GM19397 (cell line): ENCODE data around the gene TM4SF20.

Experiments used
- ATAC-seq: cut with Tn5 transposase; IDR thresholded peaks from one replicate; pipeline ENCODE4 v1.9.1; 2021; ENCODE audit warnings: mild to moderate bottlenecking, moderate library complexity; ENCODE audit not compliant: unreplicated experiment

Gene TM4SF20

GRCh38 chr2:227323818-227324217, 55.3 kb downstream of the TM4SF20 start:
- no peak for ATAC-seq

DNA sequence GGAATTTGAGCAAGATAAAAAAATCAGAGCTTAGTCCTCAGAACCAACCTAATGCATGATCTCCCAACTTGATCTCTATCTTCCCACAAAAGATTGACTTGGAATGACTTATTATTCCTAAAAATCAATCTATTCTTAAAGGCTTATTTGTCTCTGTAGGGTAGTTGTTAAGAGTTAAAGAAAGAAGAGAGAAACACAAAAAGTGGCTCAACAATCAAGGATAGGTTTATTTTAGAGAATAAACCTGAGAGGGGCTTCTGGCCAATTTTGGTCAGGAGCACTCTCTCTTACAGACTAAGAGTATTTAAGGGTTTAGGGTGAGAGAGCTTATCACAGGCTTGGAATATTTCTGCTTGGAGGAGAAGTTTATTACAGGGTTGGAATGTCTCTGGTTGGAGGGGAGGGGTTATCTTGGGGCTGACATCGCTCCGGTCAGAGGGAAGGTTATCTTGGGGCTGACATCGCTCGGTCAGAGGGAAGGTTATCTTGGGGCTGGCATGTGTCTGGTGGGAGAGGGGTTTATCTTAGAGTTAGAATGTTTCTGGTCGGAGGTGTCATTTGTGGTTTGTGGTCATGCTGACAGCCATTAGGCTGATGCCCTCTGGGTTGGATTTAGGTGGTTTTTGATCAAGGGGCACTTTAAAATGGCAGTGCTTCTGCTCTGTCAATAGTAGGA, 56.4 kb downstream of the TM4SF20 start:
- ATAC-seq: no peak

DNA sequence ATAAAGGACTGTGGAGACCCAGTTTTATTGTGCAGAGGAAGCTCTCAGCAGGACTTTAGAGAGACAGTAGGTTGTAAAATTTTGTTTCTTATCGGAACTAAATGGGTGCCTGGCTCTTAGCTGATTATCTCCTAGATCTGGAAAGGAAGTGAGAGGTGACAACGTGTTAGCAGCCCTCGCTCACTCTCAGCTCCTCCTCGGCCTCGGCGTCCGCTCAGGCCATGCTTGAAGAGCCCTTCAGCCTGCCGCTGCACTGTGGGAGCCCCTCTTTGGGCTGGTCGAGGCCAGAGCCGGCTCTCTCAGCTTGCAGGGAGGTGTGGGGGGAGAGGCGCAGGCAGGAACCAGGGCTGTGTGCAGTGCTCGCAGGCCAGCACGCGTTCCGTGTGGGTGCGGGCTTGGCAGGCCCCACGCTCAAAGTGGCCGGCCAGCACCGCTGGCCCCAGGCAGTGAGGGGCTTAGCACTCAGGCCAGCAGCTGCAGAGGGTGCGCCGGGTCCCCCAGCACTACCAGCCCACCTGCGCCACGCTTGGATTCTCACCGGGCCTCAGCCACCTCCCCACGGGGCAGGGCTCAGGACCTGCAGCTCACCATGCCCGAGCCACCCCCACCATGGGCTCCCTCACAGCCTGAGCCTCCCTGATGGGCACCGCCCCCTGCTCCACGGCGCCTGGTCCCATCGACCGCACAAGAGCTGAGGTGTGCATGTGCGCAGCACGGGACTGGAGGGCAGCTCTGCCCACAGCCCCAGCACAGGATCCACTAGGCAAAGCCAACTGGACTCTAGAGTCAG, 58.6 kb downstream of the TM4SF20 start:
- no peak for ATAC-seq

GRCh38 chr2:227317834-227318233, 61.3 kb downstream of the TM4SF20 start:
- ATAC-seq: no peak

DNA sequence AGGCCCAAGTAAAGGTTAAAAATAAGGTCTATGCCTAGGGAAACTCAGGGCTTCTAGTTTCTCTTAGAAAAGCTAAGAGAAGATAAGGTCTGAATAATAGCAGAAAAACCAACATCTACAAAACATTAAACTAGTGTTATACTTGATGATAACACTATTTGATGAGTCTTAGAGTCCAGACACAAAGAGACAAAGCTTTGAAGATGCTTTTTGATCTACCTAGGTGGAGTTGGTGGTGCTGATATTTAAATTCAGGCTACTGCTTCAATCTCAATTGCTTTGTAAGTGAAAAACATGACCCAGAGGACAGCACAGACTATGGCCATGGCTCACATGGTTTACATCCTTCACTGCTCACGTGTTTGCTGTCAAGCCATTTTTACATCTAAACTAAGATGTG, 65.8 kb downstream of the TM4SF20 start:
- ATAC-seq: no peak

DNA sequence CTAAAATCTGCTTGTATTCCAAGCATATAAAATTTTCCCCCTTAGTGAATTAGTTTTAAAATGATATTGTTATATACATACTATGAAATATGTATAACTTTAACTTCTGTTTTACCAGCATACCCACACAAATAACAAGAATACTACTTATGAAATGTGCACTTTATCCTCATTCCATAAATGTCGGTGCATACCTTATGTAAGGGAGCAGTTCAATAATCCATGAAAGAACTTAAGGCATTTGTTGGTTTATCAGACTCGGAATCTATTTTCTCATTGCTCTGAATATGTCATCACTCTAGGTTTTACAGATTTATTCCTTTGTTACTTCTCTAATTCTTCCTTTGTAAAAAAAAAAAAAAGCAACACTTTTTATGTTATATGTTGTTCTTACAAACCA, 66.5 kb downstream of the TM4SF20 start:
- ATAC-seq: no peak
